ENCODE measurements around the gene BTRC. TPM values are rescaled to one million over a fixed set of nuclear protein-coding genes. Genes with fewer than 3 reads are reported as not detected.
A peak's percentile ranks its signal among the peaks of the same experiment; 100 is the strongest.

BTRC gene
- total RNA-seq, 1 donor from 2014 or later, result 35.5 TPM

DNA sequence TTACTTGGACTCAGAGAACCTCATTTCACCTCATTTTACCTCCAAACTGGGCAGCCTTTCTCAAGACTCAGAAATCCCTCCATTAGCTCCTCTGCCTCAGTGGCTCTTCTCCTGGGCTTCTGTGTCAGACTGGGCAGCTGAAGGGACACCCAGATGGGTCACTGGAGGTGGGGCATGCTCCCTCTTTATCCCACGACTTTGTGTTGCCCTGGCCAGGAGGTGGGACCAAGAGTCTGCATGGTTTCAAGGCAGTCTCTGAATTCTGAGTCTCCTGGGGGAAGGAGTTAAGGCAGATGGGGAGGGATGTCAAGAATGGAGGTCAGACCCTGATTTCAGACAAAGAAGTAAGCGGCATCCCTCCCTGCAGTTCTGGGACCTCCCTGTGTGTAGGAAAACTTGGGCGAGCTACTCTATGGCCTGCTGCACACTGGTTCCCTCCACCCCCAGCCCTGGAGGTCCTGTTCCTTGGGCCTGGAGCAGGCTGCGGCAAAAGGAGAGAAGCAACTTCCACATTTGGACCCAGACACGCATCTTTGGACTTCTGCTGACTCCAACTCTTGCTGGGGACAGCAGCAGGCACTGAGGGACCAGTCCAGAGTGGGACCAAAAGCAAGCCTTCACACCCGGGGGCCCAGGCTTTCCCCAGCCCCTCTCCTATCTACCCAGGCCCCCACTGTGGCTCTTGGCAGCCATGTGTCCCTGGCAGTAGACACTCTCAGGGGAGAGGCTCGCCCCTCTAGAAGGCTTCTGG is 223.3 kb downstream of the BTRC start:
- peaks cover 2% of the 10 kb centered on the region for H3K36me3 Mint-ChIP-seq (ENCODE audit: low read depth)
- H3K27ac Mint-ChIP-seq (ENCODE audit: unreplicated experiment), result peak overlapping the region; percentile 67
- peaks cover 12% of the 10 kb centered on the region for H3K27me3 Mint-ChIP-seq (ENCODE audit: low read depth)
- H3K9me3 Mint-ChIP-seq, result no peaks in the 10 kb centered on the region
- H3K4me3 Mint-ChIP-seq, result no peak overlapping the region
- H3K4me1 Mint-ChIP-seq, result no peaks in the 10 kb centered on the region
- DNase-seq (ENCODE audit: low read depth, low spot score), result no peak
- TF ChIP-seq, protein P1, sequence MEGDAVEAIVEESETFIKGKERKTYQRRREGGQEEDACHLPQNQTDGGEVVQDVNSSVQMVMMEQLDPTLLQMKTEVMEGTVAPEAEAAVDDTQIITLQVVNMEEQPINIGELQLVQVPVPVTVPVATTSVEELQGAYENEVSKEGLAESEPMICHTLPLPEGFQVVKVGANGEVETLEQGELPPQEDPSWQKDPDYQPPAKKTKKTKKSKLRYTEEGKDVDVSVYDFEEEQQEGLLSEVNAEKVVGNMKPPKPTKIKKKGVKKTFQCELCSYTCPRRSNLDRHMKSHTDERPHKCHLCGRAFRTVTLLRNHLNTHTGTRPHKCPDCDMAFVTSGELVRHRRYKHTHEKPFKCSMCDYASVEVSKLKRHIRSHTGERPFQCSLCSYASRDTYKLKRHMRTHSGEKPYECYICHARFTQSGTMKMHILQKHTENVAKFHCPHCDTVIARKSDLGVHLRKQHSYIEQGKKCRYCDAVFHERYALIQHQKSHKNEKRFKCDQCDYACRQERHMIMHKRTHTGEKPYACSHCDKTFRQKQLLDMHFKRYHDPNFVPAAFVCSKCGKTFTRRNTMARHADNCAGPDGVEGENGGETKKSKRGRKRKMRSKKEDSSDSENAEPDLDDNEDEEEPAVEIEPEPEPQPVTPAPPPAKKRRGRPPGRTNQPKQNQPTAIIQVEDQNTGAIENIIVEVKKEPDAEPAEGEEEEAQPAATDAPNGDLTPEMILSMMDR (conservative IDR thresholded peaks at IDR 0.05), result no peak

- Mint-ChIP-seq H3K27ac (ENCODE audit: unreplicated experiment) (peak overlapping the region; percentile 76), H3K4me1 (no peaks in the 10 kb centered on the region), H3K36me3 (ENCODE audit: low read depth) (peaks cover 2% of the 10 kb centered on the region), H3K4me3 (peak overlapping the region; percentile 23), H3K9me3 (no peaks in the 10 kb centered on the region), H3K27me3 (ENCODE audit: low read depth) (peaks cover 4% of the 10 kb centered on the region)
- no peak for DNase-seq (ENCODE audit: low read depth, low spot score)
- TF ChIP-seq, protein P1 (conservative IDR thresholded peaks at IDR 0.05), result no peak
Observed at GRCh38 chr10:101578192-101578591, 224.2 kb downstream of the BTRC start.

DNA sequence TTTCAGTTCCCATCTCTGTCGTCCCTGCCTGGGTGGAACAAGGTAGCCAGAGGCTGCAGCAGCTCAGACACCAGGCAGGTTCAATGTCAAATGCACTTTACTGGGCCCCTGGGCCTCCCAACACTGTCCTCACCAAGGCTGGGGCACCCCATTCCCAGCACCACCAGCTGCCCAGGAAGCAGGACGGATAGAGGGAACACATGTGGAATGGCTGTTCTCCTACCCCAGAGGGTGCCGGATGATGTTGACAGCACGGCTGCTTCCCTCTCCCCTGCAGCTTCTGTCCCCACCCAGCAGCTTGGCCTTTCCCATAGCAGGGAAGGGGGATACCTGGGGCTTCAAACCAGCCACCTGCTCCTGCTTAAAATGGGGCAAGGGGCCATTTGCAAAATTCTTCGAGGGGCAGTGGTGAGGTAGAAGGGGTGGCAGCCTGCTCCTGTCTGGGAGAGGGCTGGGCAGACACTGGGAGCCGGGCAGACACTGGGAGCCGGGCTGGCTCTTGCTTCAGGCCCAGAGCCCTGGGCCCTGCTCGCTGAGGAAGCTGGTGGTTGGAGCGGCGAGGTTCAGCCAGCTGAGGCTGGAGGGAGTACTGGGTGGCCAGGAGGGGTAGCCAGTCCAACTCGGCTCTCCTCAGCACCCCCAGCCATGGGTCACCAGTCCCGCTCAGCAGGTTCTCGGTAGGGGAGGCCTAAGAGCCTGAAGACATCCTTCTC is 225.0 kb downstream of the BTRC start:
- TF ChIP-seq, protein P1 (conservative IDR thresholded peaks at IDR 0.05), result no peak
- Mint-ChIP-seq H3K27me3 (ENCODE audit: low read depth) (peaks cover 2% of the 10 kb centered on the region), H3K36me3 (ENCODE audit: low read depth) (peaks cover 2% of the 10 kb centered on the region), H3K27ac (ENCODE audit: unreplicated experiment) (no peak overlapping the region), H3K9me3 (no peaks in the 10 kb centered on the region), H3K4me1 (no peaks in the 10 kb centered on the region), H3K4me3 (no peak overlapping the region)
- DNase-seq (ENCODE audit: low read depth, low spot score), result no peak

- Mint-ChIP-seq H3K4me1 (no peaks in the 10 kb centered on the region), H3K27me3 (ENCODE audit: low read depth) (peaks cover 1% of the 10 kb centered on the region), H3K27ac (ENCODE audit: unreplicated experiment) (no peak overlapping the region), H3K4me3 (no peak overlapping the region), H3K9me3 (no peaks in the 10 kb centered on the region), H3K36me3 (ENCODE audit: low read depth) (peaks cover 2% of the 10 kb centered on the region)
- no peak for DNase-seq (ENCODE audit: low read depth, low spot score)
- TF ChIP-seq, protein P1 (conservative IDR thresholded peaks at IDR 0.05), result no peak
Observed at GRCh38 chr10:101579516-101579870, 225.5 kb downstream of the BTRC start.

DNA sequence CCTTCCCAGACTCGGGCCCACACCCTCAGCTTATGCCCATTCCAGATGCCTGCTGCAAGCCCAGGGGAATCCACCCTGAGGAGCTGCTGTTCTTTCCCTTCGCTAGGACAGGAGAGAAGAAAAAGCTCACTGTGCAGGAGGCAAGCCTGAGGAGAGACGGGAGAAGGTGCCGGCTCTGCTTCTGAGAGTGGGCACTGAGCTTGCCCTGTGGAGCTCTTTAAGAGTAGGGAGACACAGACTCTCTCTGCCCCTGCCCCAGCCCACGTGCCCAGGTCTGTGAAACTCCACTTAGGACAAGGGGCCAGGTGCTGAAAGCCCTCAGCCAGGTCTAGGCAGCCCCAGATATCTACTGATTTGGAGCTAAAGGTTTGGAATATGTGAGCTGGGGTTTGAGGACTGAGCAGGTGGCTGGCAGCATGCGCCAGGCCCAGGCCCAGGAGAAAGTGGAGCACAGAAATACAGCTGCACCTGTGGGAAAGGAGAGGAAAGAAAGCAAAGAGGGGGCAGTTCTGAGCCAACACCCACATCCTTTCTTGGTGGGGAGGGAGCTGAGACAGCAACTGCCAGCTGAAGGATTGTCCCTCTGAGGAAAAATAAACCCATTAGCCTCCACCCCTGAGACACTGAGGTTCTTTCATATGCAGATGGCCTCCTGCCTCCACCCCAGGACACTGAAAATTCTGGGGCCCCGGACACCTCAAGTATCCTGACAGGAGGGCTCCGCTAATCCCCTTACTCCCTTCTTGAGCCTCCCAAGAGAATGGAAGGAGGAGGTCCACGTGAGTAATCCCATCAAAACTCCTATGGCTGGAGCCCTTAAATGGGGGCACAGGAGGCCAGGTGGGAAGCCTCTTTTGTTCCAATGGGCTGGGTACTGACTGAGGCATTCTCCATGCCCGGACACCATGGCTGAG is 226.8 kb downstream of the BTRC start:
- DNase-seq (ENCODE audit: low read depth, low spot score), result no peak
- Mint-ChIP-seq H3K27ac (ENCODE audit: unreplicated experiment) (no peak overlapping the region), H3K36me3 (ENCODE audit: low read depth) (peaks cover 2% of the 10 kb centered on the region)

More for the DNA sequence above, 226.8 kb downstream of the BTRC start:
- no peaks in the 10 kb centered on the region for H3K9me3 Mint-ChIP-seq
- TF ChIP-seq, protein P1 (conservative IDR thresholded peaks at IDR 0.05), result no peak
- no peaks in the 10 kb centered on the region for H3K4me1 Mint-ChIP-seq
- H3K27me3 Mint-ChIP-seq (ENCODE audit: low read depth), result no peaks in the 10 kb centered on the region
- no peak overlapping the region for H3K4me3 Mint-ChIP-seq

Data from neural crest cell (in vitro differentiated cells).